Right lobe of liver (tissue), 4 donors: ENCODE data around the gene AMN1.

ENCODE experiments used
- CTCF ChIP-seq, 4 donors: fragments of 200-600 bp in 3 of 4; fragments of 450-650 bp in 1 of 4; IDR thresholded peaks; one replicate each; pipeline versions ENCODE4 v1.5.1 to v1.8.0; 2016 to 2022; ENCODE audit warnings: antibody characterized with exemption in 4 of 4, mild to moderate bottlenecking in 2 of 4
- POLR2A ChIP-seq: fragments of 450-650 bp; IDR thresholded peaks from one replicate; pipeline ENCODE4 v1.6.1; 2017; ENCODE audit warnings: antibody characterized with exemption, mild to moderate bottlenecking
- donor health status: DM: no; HTN: no; CAD: no.
- donor health status: DM: no; HTN: no; CAD: no.
- donor health status: DM: no; HTN: yes; CAD: no.

- TF ChIP-seq POLR2A (no peak), CTCF (IDR thresholded peaks at IDR 0.05) (no peak)
These were observed 37.1 kb upstream of the AMN1 start for GRCh38 chr12:31765931-31766330.
